T47D (cell line): ENCODE results near the gene COG5.

Source experiments
- DNase-seq, 2 experiments: peaks; one replicate each; pipeline versions ENCODE4 v3.0.0 to v3.0.0-alpha.2; 2011 to 2012; ENCODE audit warnings: low read depth in 1 of 2, low spot score in 1 of 2
- JUND ChIP-seq: IDR thresholded peaks from 2 replicates; pipeline ENCODE4 v1.6.1; 2012; ENCODE audit warnings: low read depth
- in situ Hi-C: cut with HindIII; loops from 2 replicates; pipeline ENCODE4 v1.10.0; 2016; ENCODE audit warnings: low sequenced_read_pairs, low pct_unique_long_range_greater_than_20kb

The COG5 gene

GRCh38 chr7:107486041-107486440, 77.7 kb downstream of the COG5 start:
- no peak for TF ChIP-seq JUND
- in situ Hi-C loops = no loop called here
- DNase-seq = no peak

GRCh38 chr7:107482571-107482970, 81.1 kb downstream of the COG5 start:
- in situ Hi-C loops = no loop called here
- no peak for TF ChIP-seq JUND
- DNase-seq = no peak

- in situ Hi-C loops = no loop called here
- no peak for TF ChIP-seq JUND
- DNase-seq = no peak
These were observed 82.8 kb downstream of the COG5 start for GRCh38 chr7:107480932-107481331.

- no peak for TF ChIP-seq JUND
- no peak for DNase-seq
- in situ Hi-C loops = no loop called here
These were observed 84.4 kb downstream of the COG5 start for GRCh38 chr7:107479303-107479702.

- in situ Hi-C loops = no loop called here
- TF ChIP-seq JUND = no peak
- DNase-seq = no peak
These were observed 89.6 kb downstream of the COG5 start for GRCh38 chr7:107474104-107474521.

- no peak for DNase-seq
- TF ChIP-seq JUND = no peak
- in situ Hi-C loops = no loop called here
These were observed 91.6 kb downstream of the COG5 start for GRCh38 chr7:107472116-107472515.

GRCh38 chr7:107471292-107472070, 92.2 kb downstream of the COG5 start:
- DNase-seq = no peak
- in situ Hi-C loops = no loop called here
- no peak for TF ChIP-seq JUND

GRCh38 chr7:107469929-107470328, 93.8 kb downstream of the COG5 start, which contains the start of gene GPR22:
Gene GPR22 (plus strand): TSS chr7:107470057. CDS start chr7:107474061, 4,004 bp downstream.
- no peak for TF ChIP-seq JUND
- DNase-seq = no peak
- in situ Hi-C loops = no loop called here

GRCh38 chr7:107468824-107469223, 94.9 kb downstream of the COG5 start:
- no peak for DNase-seq
- in situ Hi-C loops = no loop called here
- TF ChIP-seq JUND = no peak

- in situ Hi-C loops = no loop called here
- no peak for TF ChIP-seq JUND
- no peak for DNase-seq
These were observed 95.7 kb downstream of the COG5 start for GRCh38 chr7:107467972-107468371.

GRCh38 chr7:107464666-107465226, 99.0 kb downstream of the COG5 start:
- no peak for DNase-seq
- in situ Hi-C loops = no loop called here
- no peak for TF ChIP-seq JUND

- in situ Hi-C loops = no loop called here
- TF ChIP-seq JUND = no peak
- DNase-seq = peak in 1 of 2 experiments; percentile 70
These were observed 100.3 kb downstream of the COG5 start for GRCh38 chr7:107463139-107464078.
